Body of pancreas (tissue), 4 donors: ENCODE data around the gene RAP1GAP2.

ENCODE experiments used
- POLR2A ChIP-seq, 3 donors: fragments of 450-650 bp; IDR thresholded peaks; one replicate each; pipeline ENCODE4 v1.6.1; 2016; ENCODE audit warnings: antibody characterized with exemption in 3 of 3, mild to moderate bottlenecking in 2 of 3
- TF ChIP-seq, protein P1 (sequence below), 7 experiments: fragments of 450-650 bp in 4 of 7; fragments of 200-600 bp in 3 of 7; sonication (generic) in 3 of 7; IDR thresholded peaks; one replicate each; pipeline ENCODE4 v1.5.1; 2016 to 2019; ENCODE audit warnings: antibody characterized with exemption in 7 of 7

DNA sequence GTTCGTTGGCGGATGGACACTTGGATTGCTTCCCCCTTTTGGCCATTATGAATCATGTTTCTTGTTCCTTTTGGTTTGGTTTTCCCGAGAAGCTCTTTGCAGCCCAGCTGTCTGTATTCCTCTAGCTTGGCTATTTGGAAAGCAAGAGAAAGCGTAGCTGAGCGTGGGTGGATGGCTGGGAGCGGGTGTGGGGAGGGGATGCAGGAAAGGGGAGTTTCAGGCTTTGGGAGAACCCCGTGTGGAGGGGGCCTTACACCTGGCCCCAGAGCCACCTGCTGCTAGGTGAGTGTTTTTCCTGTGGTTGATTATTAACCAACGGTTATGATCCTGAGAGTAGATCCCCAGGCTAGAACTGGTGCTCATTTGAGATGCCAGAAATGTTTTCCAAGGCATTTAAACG lies 103.7 kb downstream of the RAP1GAP2 start:
- peak in 2 of 3 donors; percentile 30 to 60 for TF ChIP-seq POLR2A (IDR thresholded peaks at IDR 0.05)
- TF ChIP-seq, protein P1, sequence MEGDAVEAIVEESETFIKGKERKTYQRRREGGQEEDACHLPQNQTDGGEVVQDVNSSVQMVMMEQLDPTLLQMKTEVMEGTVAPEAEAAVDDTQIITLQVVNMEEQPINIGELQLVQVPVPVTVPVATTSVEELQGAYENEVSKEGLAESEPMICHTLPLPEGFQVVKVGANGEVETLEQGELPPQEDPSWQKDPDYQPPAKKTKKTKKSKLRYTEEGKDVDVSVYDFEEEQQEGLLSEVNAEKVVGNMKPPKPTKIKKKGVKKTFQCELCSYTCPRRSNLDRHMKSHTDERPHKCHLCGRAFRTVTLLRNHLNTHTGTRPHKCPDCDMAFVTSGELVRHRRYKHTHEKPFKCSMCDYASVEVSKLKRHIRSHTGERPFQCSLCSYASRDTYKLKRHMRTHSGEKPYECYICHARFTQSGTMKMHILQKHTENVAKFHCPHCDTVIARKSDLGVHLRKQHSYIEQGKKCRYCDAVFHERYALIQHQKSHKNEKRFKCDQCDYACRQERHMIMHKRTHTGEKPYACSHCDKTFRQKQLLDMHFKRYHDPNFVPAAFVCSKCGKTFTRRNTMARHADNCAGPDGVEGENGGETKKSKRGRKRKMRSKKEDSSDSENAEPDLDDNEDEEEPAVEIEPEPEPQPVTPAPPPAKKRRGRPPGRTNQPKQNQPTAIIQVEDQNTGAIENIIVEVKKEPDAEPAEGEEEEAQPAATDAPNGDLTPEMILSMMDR (IDR thresholded peaks at IDR 0.05) = no peak
